IMR-90 (cell line): Measurements from ENCODE around the gene MAPKAPK5. TPM values are rescaled to one million over a fixed set of nuclear protein-coding genes. Genes with fewer than 3 reads are reported as not detected.
"Not testable (repeated sequence)": the region's sequence is repeated elsewhere in the genome, so short reads cannot be mapped to it uniquely, and the experiment has no call there.

ENCODE experiments used
- ATAC-seq: fragments of 200-7000 bp; cut with Tn5 transposase; 2 replicates; pipeline ENCODE4 v1.9.1; 2020; ENCODE audit warnings: low read depth, mild to moderate bottlenecking, moderate library complexity
- BruUV-seq: library from RNA; stranded (reverse); fragments of 400-500 nt; replicated peaks from 2 replicates; lab custom pipeline; 2021; lab: Mats Ljungman, UMichigan
- CTCF ChIA-PET: fragments of 300-600 bp; formaldehyde crosslinking; extraction: SDS; loops from one replicate; lab custom pipeline; 2021; ENCODE audit warnings: antibody characterized with exemption; lab: Yijun Ruan, JAX
- POLR2A ChIA-PET: fragments of 300-600 bp; sonication (Branson Sonifier 250); formaldehyde crosslinking; loops from one replicate; lab custom pipeline; 2022; ENCODE audit warnings: antibody characterized with exemption; ENCODE audit not compliant: unreplicated experiment; lab: Charles Lee
- DNase-seq: peaks from one replicate; pipeline ENCODE4 v3.0.0; 2013
- H2AFZ ChIP-seq: replicated peaks from 2 replicates; pipeline ENCODE3; 2013; ENCODE audit warnings: low read length, mild to moderate bottlenecking; ENCODE audit not compliant: poor library complexity
- H2AK5ac ChIP-seq: 2 replicates; pipeline ENCODE4 v1.6.1; 2013; ENCODE audit warnings: low read depth, low read length, inconsistent platforms
- H2AK9ac ChIP-seq: replicated peaks from 2 replicates; pipeline ENCODE3; 2013; ENCODE audit warnings: mild to moderate bottlenecking, low read depth, low read length, moderate library complexity; ENCODE audit not compliant: poor library complexity
- H2BK120ac ChIP-seq: 2 replicates; pipeline ENCODE4 v1.6.1; 2013; ENCODE audit warnings: low read depth, low read length, inconsistent platforms
- H2BK15ac ChIP-seq: 3 replicates; pipeline ENCODE4 v1.6.1; 2013; ENCODE audit warnings: low read depth, low read length, inconsistent platforms
- H2BK20ac ChIP-seq: 2 replicates; pipeline ENCODE4 v1.6.1; 2013; ENCODE audit warnings: low read depth, mild to moderate bottlenecking, inconsistent platforms, low read length, moderate library complexity
- H2BK5ac ChIP-seq: 2 replicates; pipeline ENCODE4 v1.6.1; 2013; ENCODE audit warnings: mild to moderate bottlenecking, low read depth, low read length, inconsistent platforms; ENCODE audit not compliant: poor library complexity, severe bottlenecking
- H3K14ac ChIP-seq: replicated peaks from 2 replicates; pipeline ENCODE4 v1.6.1; 2013; ENCODE audit warnings: low read depth, low read length, inconsistent platforms
- H3K18ac ChIP-seq: 2 replicates; pipeline ENCODE4 v1.6.1; 2013; ENCODE audit warnings: low read depth, low read length, control low read depth
- H3K23ac ChIP-seq: 2 replicates; pipeline ENCODE4 v1.6.1; 2013; ENCODE audit warnings: low read depth, low read length, inconsistent platforms
- H3K27ac ChIP-seq: 2 replicates; pipeline ENCODE4 v1.5.1; 2013; ENCODE audit warnings: mild to moderate bottlenecking, control low read depth, low read length; ENCODE audit not compliant: insufficient read depth
- H3K27me3 ChIP-seq: 2 replicates; pipeline ENCODE4 v1.6.1; 2013; ENCODE audit warnings: low read length; ENCODE audit not compliant: control insufficient read depth, insufficient read depth
- H3K36me3 ChIP-seq: 2 replicates; pipeline ENCODE4 v1.6.1; 2013; ENCODE audit warnings: low read length, mixed read lengths; ENCODE audit not compliant: control insufficient read depth, insufficient read depth
- H3K4ac ChIP-seq: 2 replicates; pipeline ENCODE4 v1.6.1; 2013; ENCODE audit warnings: low read depth, low read length, inconsistent platforms
- H3K4me1 ChIP-seq: 2 replicates; pipeline ENCODE4 v1.6.1; 2013; ENCODE audit warnings: low read length, mixed read lengths; ENCODE audit not compliant: control insufficient read depth, insufficient read depth
- H3K4me2 ChIP-seq: 2 replicates; pipeline ENCODE4 v1.6.1; 2013; ENCODE audit warnings: low read depth, mild to moderate bottlenecking, control low read depth, low read length, moderate library complexity
- H3K4me3 ChIP-seq: 2 replicates; pipeline ENCODE4 v1.5.1; 2013; ENCODE audit warnings: low read depth, mild to moderate bottlenecking, control low read depth, low read length, moderate library complexity; ENCODE audit not compliant: insufficient read depth
- H3K56ac ChIP-seq: 2 replicates; pipeline ENCODE4 v1.6.1; 2013; ENCODE audit warnings: low read length, inconsistent platforms; ENCODE audit not compliant: insufficient read depth; ENCODE audit errors: extremely low read depth
- H3K79me1 ChIP-seq, 2 experiments: 2 replicates each; pipeline ENCODE4 v1.6.1; 2013; ENCODE audit warnings: low read length in 2 of 2, inconsistent platforms in 1 of 2, low read depth in 1 of 2
- H3K9ac ChIP-seq: 2 replicates; pipeline ENCODE4 v1.6.1; 2013; ENCODE audit warnings: low read depth, low read length, control low read depth
- H3K9me1 ChIP-seq: 2 replicates; pipeline ENCODE4 v1.6.1; 2013; ENCODE audit warnings: low read length, inconsistent platforms; ENCODE audit not compliant: insufficient read depth
- H3K9me3 ChIP-seq: 2 replicates; pipeline ENCODE4 v1.6.1; 2013; ENCODE audit warnings: low read length; ENCODE audit not compliant: control insufficient read depth, insufficient read depth
- H4K20me1 ChIP-seq: 2 replicates; pipeline ENCODE4 v1.6.1; 2013; ENCODE audit warnings: low read length, inconsistent platforms; ENCODE audit not compliant: insufficient read depth
- H4K5ac ChIP-seq: 2 replicates; pipeline ENCODE4 v1.6.1; 2013; ENCODE audit warnings: mild to moderate bottlenecking, low read depth, low read length, control low read depth
- H4K8ac ChIP-seq, 2 experiments: 2 replicates each; pipeline ENCODE4 v1.6.1; 2013; ENCODE audit warnings: low read depth in 2 of 2, low read length in 2 of 2, control low read depth in 1 of 2, inconsistent platforms in 1 of 2
- H4K91ac ChIP-seq: 2 replicates; pipeline ENCODE4 v1.6.1; 2013; ENCODE audit warnings: low read depth, low read length, inconsistent platforms; ENCODE audit not compliant: insufficient read depth
- WGBS, 2 experiments: methylation state at CpG; one replicate each; pipeline versions ENCODE4 v1.1.5 to v1.1.7; 2013; ENCODE audit warnings: missing lambda C conversion rate in 2 of 2; ENCODE audit not compliant: insufficient read length in 1 of 2; ENCODE audit errors: extremely low coverage in 2 of 2; 5-methylcytosine and 5-hydroxymethylcytosine counted together
- dilution Hi-C: fragments of 300-500 bp; cut with HindIII; formaldehyde crosslinking; loops from one replicate; pipeline ENCODE4 v1.14.3; 2018; ENCODE audit warnings: low sequenced_read_pairs; ENCODE audit not compliant: unreplicated experiment
- in situ Hi-C: fragments of 300-500 bp; cut with MboI; formaldehyde crosslinking; loops from 3 replicates; pipeline ENCODE4 v1.14.3; 2019; ENCODE audit warnings: low sequenced_read_pairs, inconsistent platforms, mixed read lengths
- intact Hi-C: fragments of 100-400 bp; cut with micrococcal nuclease; formaldehyde crosslinking; loops from 2 replicates; pipeline ENCODE4 v1.10.0; 2022
- polyA plus RNA-seq, 3 experiments: library from polyadenylated mRNA; depleted of rRNA; stranded (reverse); fragments of >200 nt; gene quantifications; 2 replicates each; pipeline ENCODE4 v1.2.3, GENCODE V29; 2012; ENCODE audit warnings: low replicate concordance in 1 of 3
- total RNA-seq: library from RNA; depleted of rRNA; stranded (reverse); fragments of >200 nt; gene quantifications from 2 replicates; pipeline ENCODE4 v1.2.3, GENCODE V29; 2012

Gene MAPKAPK5
- total and polyA plus RNA-seq, 2 of the 4 experiments (the other 2 are of a cell fraction): 35.0 to 44.6 TPM

GRCh38 chr12:111816898-111817297 is 25.1 kb upstream of the MAPKAPK5 start:
- BruUV-seq, H2BK120ac ChIP-seq, H3K18ac ChIP-seq, H3K9me3 ChIP-seq, H3K27ac ChIP-seq, H3K36me3 ChIP-seq, H4K5ac ChIP-seq, dilution Hi-C loops, H3K23ac ChIP-seq, H3K27me3 ChIP-seq, DNase-seq, H4K20me1 ChIP-seq, H4K8ac ChIP-seq, H3K9ac ChIP-seq, H2BK5ac ChIP-seq, H3K14ac ChIP-seq, H2BK20ac ChIP-seq, H2AFZ ChIP-seq, intact Hi-C loops, CTCF ChIA-PET, in situ Hi-C loops, H3K79me1 ChIP-seq, H4K91ac ChIP-seq, H3K56ac ChIP-seq, H3K9me1 ChIP-seq, H2AK5ac ChIP-seq, H3K4me2 ChIP-seq, H3K4ac ChIP-seq, H3K4me3 ChIP-seq, H3K4me1 ChIP-seq, H2BK15ac ChIP-seq, ATAC-seq, POLR2A ChIA-PET, H2AK9ac ChIP-seq: not testable (repeated sequence)
- 40% methylated on average over 1 of the region's 3 CpGs; no CpG with 5 or more reads in 1 of the 2 experiments for WGBS, 2 experiments
